GM12891 (cell line): ENCODE measurements around the gene MPO.

Source experiments
- POLR2A ChIP-seq: IDR thresholded peaks from 2 replicates; pipeline ENCODE4 v1.6.1; 2011; ENCODE audit warnings: low read depth, low read length, control low read depth
- POLR2AphosphoS5 ChIP-seq: IDR thresholded peaks from 2 replicates; pipeline ENCODE4 v1.6.1; 2011; ENCODE audit warnings: low read depth, low read length, control low read depth
- POU2F2 ChIP-seq: IDR thresholded peaks from 2 replicates; pipeline ENCODE4 v1.6.1; 2011; ENCODE audit warnings: low read depth, mild to moderate bottlenecking, control low read depth, low read length, moderate library complexity
- TAF1 ChIP-seq: IDR thresholded peaks from 2 replicates; pipeline ENCODE4 v1.6.1; 2011; ENCODE audit warnings: low read depth, low read length, control low read depth

DNA sequence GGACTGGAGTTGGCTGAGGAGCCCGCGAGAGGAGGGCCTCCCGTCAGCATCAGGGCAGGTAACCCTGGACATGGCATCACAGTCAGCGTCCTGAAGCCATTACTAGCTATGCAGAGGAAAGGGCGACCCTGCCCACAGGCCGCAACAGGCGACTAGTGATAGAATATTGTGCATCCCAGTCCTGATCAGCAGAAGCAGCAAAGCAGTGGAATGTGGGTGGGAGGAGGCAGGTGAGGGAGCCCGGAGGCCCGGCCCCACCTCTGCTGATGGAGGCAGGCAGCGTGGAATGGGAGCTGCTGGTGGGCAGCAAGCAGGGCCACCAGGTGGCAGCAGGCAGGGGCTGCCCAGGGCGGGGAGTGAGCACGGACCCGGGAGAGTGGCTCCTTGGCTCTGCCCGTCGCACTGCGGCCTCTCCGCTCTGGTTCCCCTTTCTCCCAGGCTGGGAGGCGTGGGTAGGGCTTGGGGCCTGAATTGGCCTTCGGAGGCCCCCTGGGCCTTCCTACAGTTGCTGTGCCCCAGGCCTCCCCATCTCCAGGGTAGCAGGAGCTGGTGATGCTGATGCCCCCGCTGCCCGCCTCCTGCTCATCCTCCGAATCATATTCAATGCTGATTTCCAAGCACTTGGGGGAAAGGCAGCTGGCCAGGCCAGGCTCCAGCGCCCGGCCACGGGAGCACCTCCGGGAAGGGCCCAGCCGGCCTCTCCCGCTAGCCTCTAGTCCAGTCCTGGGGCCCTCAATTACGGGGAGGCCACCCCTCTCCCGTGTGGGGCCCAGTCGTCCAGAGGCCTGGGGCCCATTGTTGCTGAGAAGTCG lies 27.6 kb upstream of the MPO start:
- TF ChIP-seq TAF1: no peak
- TF ChIP-seq POU2F2: no peak
- TF ChIP-seq POLR2AphosphoS5: no peak
- no peak for TF ChIP-seq POLR2A
